ENCODE data around the gene MICU1.
A peak's percentile ranks its signal among the peaks of the same experiment; 100 is the strongest.
"Not testable (repeated sequence)": the region's sequence is repeated elsewhere in the genome, so short reads cannot be mapped to it uniquely, and the experiment has no call there.

Gene MICU1

GRCh38 chr10:72561745-72562166 lies 64.1 kb downstream of the MICU1 start:
- DNase-seq (ENCODE audit: low read depth): no peak

- DNase-seq (ENCODE audit: low read depth): peak; percentile 46
Observed at GRCh38 chr10:72557362-72557761, 68.5 kb downstream of the MICU1 start.

- DNase-seq (ENCODE audit: low read depth): peak; percentile 83
Observed at GRCh38 chr10:72552857-72553256, 73.0 kb downstream of the MICU1 start.

- no peak for DNase-seq (ENCODE audit: low read depth)
Observed at GRCh38 chr10:72550239-72550638, 75.6 kb downstream of the MICU1 start.

- no peak for DNase-seq (ENCODE audit: low read depth)
Observed at GRCh38 chr10:72545546-72545945, 80.3 kb downstream of the MICU1 start.

GRCh38 chr10:72543855-72544254 lies 82.0 kb downstream of the MICU1 start:
- not testable (repeated sequence) for DNase-seq (ENCODE audit: low read depth)

- DNase-seq (ENCODE audit: low read depth): no peak
Observed at GRCh38 chr10:72542396-72542815, 83.5 kb downstream of the MICU1 start.

- DNase-seq (ENCODE audit: low read depth): no peak
Observed at GRCh38 chr10:72541337-72541736, 84.5 kb downstream of the MICU1 start.

GRCh38 chr10:72540193-72540807 lies 85.6 kb downstream of the MICU1 start:
- no peak for DNase-seq (ENCODE audit: low read depth)

- no peak for DNase-seq (ENCODE audit: low read depth)
Observed at GRCh38 chr10:72539137-72539536, 86.7 kb downstream of the MICU1 start.

- DNase-seq (ENCODE audit: low read depth): peak; percentile 45
Observed at GRCh38 chr10:72525689-72526088, 100.2 kb downstream of the MICU1 start.

GRCh38 chr10:72525277-72525676 lies 100.6 kb downstream of the MICU1 start:
- peak; percentile 86 for DNase-seq (ENCODE audit: low read depth)

GRCh38 chr10:72524489-72524888 lies 101.4 kb downstream of the MICU1 start:
- DNase-seq (ENCODE audit: low read depth): peak; percentile 4

- DNase-seq (ENCODE audit: low read depth): no peak
Observed at GRCh38 chr10:72523932-72524396, 101.9 kb downstream of the MICU1 start.

GRCh38 chr10:72523062-72523461 lies 102.8 kb downstream of the MICU1 start:
- DNase-seq (ENCODE audit: low read depth): no peak

- no peak for DNase-seq (ENCODE audit: low read depth)
Observed at GRCh38 chr10:72517244-72517643, 108.6 kb downstream of the MICU1 start.

- DNase-seq (ENCODE audit: low read depth): no peak
Observed at GRCh38 chr10:72515455-72515854, 110.4 kb downstream of the MICU1 start.

- no peak for DNase-seq (ENCODE audit: low read depth)
Observed at GRCh38 chr10:72513910-72514309, 112.0 kb downstream of the MICU1 start.

- DNase-seq (ENCODE audit: low read depth): no peak
Observed at GRCh38 chr10:72511459-72511858, 114.4 kb downstream of the MICU1 start.

GRCh38 chr10:72509941-72510340 lies 115.9 kb downstream of the MICU1 start:
- DNase-seq (ENCODE audit: low read depth): no peak

- peak; percentile 6 for DNase-seq (ENCODE audit: low read depth)
Observed at GRCh38 chr10:72509206-72509799, 116.6 kb downstream of the MICU1 start.

GRCh38 chr10:72508033-72508432 lies 117.8 kb downstream of the MICU1 start:
- DNase-seq (ENCODE audit: low read depth): no peak

- DNase-seq (ENCODE audit: low read depth): no peak
Observed at GRCh38 chr10:72506474-72506873, 119.4 kb downstream of the MICU1 start.

- no peak for DNase-seq (ENCODE audit: low read depth)
Observed at GRCh38 chr10:72505435-72505834, 120.4 kb downstream of the MICU1 start.

Measured in EH (cell line).